HL-60 (cell line): ENCODE results near the gene TMEM131L.

Experiments
- CTCF ChIP-seq: IDR thresholded peaks from one replicate; pipeline ENCODE4 v1.5.1; 2011; ENCODE audit warnings: low read length, control low read depth, inconsistent platforms; ENCODE audit not compliant: insufficient read depth
- GABPA ChIP-seq: IDR thresholded peaks from 2 replicates; pipeline ENCODE4 v1.6.1; 2012; ENCODE audit warnings: low read depth

GRCh38 chr4:153679486-153679885 is 213.3 kb downstream of the TMEM131L start:
- TF ChIP-seq CTCF: no peak
- no peak for TF ChIP-seq GABPA
